Measurements from ENCODE around the gene ITGAV.

ITGAV gene

DNA sequence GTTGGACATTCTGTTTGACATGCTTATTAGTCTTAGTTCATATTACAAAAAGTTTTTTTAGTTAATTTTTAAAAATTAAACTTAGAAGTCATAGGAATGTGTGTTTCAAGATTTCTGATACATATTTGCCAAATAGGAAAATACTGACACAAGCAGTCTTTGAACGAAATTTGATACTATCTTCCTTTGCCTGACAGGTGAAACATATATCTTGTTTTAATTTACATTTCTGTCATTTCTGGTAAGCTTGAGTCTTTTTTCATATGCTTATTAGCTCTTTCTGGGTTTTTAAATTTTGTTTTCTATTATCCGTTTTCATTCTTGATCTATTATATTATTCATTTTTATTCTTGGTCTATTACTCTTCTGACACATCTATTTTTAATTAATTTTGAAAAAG, 24.5 kb downstream of the ITGAV start:
- DNase-seq: no peak

DNA sequence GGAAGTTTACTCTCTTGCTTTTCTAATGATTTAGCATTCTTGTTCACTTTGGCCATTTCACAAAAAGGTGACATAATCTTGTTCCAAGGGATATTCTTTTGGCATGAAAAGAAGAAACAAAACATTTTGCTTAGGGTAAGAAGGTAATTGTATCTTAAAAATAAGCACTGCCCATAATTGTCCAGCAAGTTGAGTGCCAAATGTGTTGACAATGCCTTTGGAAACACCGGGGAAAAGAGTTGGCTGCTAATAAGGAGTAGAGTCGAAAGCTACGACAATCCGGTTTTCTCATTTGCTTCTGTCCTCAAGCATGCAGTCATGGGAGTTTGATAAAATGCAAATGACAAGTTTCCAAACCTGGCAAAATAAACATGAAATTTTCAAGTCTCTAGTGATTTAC, 27.3 kb downstream of the ITGAV start:
- no peak for DNase-seq

- no peak for DNase-seq
Measured at GRCh38 chr2:186617771-186618170, 27.9 kb downstream of the ITGAV start.

DNA sequence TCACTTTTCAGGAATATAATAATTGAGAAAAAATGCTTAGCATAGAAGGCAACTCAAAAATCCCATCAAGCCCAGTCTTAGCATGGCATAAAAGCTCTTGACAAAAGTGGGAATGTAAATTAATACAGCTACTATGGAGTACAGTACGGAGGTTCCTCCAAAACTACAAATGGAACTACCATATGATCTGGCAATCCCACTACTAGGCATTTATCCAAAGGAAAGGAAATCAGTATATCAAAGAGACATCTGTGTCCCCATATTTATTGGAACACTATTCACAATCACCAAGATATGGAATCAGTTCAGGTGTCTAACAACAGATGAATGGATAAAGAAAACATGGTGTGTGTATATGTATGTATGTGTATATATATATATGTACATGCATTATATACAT, 28.8 kb downstream of the ITGAV start:
- no peak for DNase-seq

DNA sequence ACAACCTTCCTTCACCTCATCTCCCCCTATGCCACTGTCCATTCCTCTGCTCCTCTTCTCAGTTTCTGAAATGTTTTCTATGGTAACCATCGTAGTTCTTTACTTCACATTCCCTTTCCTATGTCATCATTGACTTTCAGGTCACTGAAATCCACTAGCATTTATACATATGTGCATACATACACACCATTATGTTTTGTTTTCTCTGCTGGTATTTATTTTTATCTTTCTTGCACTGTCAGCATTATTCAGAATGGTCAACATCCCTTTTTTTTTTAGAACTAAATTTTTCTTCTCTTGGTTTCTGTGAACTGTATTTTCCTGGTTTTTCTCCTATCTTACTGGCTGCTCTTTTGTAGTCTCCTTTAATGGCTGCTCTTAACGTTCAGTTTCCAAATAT, 33.2 kb downstream of the ITGAV start:
- DNase-seq: no peak

DNA sequence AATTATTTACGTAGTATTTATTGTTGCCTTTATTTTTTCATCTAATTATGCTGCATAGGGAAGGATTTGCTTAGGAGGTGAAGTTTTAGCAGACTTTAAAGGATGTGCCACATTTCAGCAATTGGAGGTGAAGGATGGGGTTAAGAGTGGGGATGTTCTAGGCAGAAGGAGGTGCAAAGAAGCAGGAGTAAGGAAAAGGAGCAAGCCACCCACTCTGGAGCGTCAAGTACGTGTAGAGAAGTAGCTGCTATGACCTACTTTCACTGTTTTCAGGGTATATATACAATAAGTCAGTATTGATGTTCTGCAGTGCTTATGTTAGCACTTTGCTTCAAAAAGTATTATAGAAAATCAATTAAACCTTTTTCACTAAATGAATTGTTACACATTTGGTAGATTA, 34.4 kb downstream of the ITGAV start:
- DNase-seq: no peak

DNA sequence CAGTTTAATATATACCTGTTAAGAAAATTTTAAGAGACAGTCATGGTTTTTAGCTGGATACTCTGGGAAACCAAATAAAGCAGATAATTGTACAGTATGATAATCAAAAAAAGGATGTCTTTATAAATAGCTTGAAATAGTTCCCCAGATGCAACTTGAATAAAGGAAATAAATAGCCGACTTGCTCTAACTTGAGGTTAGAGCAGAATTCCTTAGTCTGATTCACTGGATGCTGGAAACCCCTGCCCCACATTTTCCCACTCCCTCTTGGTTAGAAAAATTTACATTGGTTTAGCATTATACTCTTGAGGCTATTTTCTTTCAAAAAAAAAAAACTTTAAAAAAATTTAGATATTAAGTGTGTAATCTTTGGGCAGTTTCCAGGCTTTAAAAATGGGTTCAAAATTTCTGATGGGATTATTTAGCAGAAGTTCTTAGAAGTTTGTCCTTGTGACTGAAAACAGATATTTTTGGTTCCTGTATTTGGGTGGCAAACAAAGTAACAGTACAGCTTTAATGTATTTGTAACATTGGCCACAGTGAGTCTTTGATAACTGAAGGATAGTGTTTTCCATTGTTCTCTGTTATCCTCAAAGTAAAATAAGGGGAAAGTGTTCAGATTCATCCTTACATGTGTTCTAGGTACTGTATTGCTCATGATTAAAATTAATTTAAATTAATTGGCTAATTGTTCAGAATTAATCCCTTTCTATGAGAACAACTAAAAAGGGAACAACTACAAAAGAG, 39.6 kb downstream of the ITGAV start:
- no peak for DNase-seq

DNA sequence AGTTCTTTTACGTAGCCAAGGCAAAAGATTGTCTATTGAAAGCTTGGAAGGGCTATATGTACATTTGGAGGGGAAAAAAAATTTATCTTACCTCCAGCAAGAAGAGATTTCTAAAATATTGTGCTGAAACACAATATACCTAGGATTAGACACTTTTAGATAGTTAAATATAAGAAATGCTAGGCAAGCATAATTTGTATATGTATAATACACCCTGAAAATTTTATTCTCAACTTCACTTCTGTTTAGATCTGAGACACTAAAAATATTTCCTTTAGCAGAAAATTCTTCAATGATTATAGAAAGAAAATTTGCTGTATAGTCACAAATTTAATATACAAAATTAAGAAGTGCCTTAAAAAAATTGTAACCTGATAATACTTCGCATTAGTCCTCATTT, 42.6 kb downstream of the ITGAV start:
- DNase-seq: no peak

DNA sequence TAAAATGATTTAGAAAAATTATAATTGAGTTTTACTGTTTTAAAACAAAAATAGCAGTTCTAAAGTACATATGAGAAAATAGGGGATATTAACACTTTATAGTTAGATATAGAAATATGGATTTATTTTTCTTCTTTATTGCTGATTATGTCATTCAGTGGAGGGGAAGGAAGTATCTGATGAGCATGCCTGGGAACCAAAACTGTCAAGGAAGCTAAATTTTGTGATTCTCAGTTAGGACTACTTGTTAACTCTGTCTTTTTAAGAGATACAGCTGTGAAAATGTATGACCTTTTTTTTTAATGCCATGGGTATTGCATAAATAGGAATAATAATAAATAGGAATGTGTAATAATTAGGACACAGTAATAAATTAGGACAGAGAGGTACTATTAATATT, 44.8 kb downstream of the ITGAV start:
- DNase-seq: no peak

GRCh38 chr2:186636800-186637496, 47.1 kb downstream of the ITGAV start:
- no peak for DNase-seq

DNA sequence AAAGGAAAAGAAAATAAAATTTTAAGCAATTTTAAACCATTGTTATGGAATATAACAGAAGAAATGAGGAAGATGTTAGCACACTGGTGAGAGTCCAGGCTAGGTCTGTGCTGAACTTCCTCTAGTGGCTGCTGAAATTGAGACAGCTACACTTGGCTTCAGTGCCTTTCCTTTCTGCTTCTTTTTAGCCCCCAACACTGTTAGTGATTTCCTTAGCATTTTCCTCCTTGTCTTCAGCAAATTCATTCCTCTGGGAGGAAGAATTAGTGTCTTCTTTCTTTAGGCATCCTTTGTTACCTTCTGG, 47.6 kb downstream of the ITGAV start:
- DNase-seq: peak; percentile 35

DNA sequence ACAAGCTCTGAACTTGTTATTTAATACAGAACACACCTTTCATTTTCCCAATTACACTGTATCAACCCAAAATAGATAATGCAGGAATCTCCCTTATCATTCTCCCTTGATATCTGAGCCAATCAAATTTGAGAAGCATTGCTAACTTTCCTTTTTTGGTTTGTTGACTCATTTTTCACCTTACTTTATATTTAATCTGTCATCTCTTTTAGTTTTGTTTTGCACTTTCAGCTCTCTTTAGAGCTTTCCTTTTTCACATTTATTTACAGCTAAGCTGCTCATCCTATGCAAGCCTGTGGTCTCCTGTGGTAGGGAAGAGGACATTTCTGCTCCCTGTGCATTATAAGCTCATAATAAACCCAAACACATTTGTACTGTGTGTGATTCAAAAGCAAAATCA, 50.1 kb downstream of the ITGAV start:
- DNase-seq: no peak

GRCh38 chr2:186641132-186641806, 51.4 kb downstream of the ITGAV start:
- no peak for DNase-seq

DNA sequence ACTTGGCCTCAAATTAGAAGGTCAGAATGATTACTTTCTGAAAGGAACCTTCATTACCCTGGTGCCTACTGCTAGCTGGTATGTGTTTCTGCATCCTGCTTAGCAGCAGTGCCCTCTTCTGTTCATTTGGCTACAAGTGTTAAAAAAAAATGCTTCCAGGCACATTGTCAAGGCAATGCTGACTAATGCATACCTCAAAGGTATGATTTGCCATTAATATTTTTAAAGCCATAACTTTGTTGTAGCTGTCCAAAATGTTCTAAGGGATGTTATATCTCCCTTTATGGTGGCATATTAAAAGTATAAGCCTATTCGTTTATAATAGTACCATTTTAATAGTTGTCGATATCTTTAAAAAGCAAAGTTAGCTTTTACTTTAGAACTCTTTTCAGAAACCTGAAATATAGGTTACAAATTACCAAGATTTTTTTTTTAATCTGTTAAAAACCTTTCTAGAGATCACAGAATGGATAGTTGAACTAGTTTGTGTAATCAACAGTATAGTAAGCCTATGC, 52.0 kb downstream of the ITGAV start:
- DNase-seq: peak; percentile 38

DNA sequence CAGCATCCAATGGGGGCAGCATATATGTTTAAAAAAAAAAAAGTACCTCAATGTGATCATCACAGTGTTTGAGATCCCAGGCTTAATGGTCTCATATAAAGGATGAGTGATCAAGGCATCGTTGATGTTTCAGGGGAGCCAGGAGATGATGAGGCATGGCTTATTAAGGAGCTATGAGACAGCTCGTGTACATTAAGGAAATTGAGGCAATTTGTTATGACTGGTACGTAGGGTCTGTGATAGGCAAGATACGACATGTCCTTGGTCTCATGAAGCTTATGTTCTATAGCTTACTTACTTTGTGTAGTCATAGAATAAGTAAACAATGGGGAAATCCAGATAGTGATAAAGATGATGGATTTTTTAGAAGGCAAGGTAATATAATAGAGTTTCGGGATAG, 54.9 kb downstream of the ITGAV start:
- DNase-seq: no peak

DNA sequence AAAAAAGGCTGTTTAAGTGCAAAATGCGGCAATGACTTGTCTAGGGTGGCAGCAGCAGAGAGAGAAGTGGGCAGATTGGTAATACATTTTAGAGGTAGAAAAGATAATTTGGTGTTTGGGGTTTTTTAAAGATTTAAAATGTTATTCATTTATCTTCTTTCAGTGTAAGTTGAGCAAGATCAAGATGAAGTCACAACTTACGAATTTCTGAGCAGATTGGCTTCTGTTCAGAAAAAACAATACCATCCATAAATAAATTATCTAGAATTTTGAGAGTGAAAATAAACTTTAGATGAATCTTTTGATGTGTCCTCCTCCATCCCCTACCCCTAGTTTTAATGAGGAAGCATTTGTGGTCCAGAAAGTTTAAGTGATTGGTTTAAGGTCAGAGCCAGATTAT, 56.1 kb downstream of the ITGAV start:
- no peak for DNase-seq

GRCh38 chr2:186648130-186648529, 58.3 kb downstream of the ITGAV start:
- no peak for DNase-seq

DNA sequence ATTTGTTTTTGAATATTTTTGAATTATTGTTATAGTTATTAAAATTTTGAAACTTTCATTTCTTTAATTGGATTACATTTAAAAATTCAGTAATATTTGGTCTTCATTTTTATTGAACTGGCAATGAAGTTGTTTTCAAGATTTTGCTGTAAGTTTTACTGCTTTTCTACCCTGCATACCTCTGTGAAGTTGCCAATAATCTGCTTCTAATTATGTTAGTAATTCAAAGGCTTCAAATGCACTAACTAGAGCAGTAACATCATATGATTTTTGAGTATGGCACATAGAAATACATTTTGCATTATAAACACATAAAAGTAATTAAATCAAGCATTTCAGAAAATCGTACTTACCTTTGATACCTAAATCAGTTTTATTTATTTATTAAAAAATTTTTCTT, 63.7 kb downstream of the ITGAV start:
- no peak for DNase-seq

GRCh38 chr2:186659383-186659782, 69.5 kb downstream of the ITGAV start:
- no peak for DNase-seq

DNA sequence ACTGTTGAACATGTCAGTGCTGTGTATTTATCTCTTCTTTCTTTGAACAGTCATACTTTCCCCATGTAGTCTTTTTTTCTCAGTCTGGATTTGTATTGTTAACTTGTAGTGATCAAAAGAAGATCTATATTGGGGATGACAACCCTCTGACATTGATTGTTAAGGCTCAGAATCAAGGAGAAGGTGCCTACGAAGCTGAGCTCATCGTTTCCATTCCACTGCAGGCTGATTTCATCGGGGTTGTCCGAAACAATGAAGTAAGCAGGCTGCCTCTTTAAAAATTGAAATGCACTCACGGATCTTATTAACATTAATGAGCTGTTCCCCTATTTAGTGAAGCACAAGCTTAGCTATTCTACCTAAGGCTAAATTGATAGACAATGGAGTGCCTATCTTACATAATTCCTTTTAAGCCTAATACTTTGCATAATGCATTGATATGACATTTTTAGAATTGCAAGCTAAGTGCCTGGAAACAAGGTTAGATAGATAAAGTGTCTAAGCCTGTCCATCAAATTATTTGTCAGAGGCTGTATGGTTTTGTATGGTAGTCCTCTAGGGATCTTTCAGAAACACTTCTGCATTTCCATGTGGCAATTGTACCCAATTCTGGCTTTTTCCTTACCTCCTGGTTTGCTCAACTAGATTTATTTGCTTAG, 74.7 kb downstream of the ITGAV start:
- no peak for DNase-seq

DNA sequence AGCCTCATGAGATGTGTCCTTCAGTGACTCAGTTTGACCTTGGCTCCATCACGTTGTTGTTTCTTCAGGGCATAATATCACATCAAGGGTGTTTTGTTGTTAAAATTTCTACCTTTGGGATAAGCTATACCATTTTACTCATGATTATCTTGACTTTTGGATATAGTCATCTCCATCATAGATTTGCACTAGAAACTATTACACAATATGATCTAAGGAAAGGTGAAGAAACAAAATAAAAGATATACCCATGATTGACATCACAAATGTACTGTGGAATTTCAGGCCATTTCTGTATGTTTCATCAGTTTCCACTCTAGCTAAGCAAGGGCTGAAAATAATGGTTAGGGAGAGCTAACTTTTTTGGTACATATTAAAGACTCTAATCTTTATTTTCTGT, 79.3 kb downstream of the ITGAV start:
- no peak for DNase-seq

GRCh38 chr2:186670831-186671230, 81.0 kb downstream of the ITGAV start:
- no peak for DNase-seq

DNA sequence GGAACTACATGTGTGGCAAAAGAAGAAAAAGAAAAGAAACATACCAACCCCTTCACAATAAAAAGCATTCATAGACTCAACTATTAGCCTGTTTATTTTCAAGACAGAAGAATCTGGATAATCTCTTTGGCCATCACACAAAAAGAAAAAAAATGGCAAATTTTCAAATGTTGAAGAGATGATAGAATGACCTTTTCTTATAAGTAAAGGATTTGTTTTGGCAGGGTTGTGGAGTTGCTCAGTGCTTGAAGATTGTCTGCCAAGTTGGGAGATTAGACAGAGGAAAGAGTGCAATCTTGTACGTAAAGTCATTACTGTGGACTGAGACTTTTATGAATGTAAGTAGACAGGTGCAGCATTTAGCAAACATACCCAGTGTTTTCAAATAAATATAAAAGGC, 85.5 kb downstream of the ITGAV start:
- DNase-seq: no peak

GRCh38 chr2:186683341-186683740, 93.5 kb downstream of the ITGAV start:
- peak; percentile 36 for DNase-seq
